B cell (primary cell): ENCODE measurements around the gene WRAP73. TPM values are rescaled to one million over a fixed set of nuclear protein-coding genes. Genes with fewer than 3 reads are reported as not detected.

Source experiments
- ATAC-seq: fragments of 200-7000 bp; cut with Tn5 transposase; one replicate; pipeline ENCODE4 v1.10.0; 2021; ENCODE audit warnings: low read depth, mild to moderate bottlenecking, moderate number of reproducible peaks, moderate library complexity
- CTCF ChIA-PET: fragments of 350-600 bp; sonication (Branson Sonifier 250); formaldehyde crosslinking; loops from one replicate; lab custom pipeline; 2021; ENCODE audit warnings: antibody characterized with exemption, inconsistent platforms; lab: Charles Lee
- POLR2A ChIA-PET: fragments of 350-600 bp; sonication (Branson Sonifier 250); formaldehyde crosslinking; loops from one replicate; lab custom pipeline; 2021; ENCODE audit warnings: antibody characterized with exemption; lab: Charles Lee
- DNase-seq: peaks from one replicate; pipeline ENCODE4 v3.0.0; 2013
- H2AFZ ChIP-seq: 2 replicates; pipeline ENCODE4 v1.6.1; 2012; ENCODE audit warnings: mild to moderate bottlenecking, low read depth, low read length; ENCODE audit not compliant: insufficient read depth, poor library complexity, severe bottlenecking
- H3K27ac ChIP-seq, 2 donors: 1 replicate in 1 of 2; 2 replicates in 1 of 2; pipeline ENCODE4 v1.5.1; 2012 to 2013; ENCODE audit warnings: low read length in 2 of 2, mild to moderate bottlenecking in 2 of 2, moderate library complexity in 1 of 2
- H3K27me3 ChIP-seq, 4 experiments: fragments of 200-600 bp in 1 of 4; sonication (generic) in 1 of 4; replicated peaks in 1 of 4; 1 replicate in 2 of 4; 2 replicates in 2 of 4; pipeline versions ENCODE4 v1.6.1 to v1.7.0; 2013 to 2016; ENCODE audit warnings: low read length in 3 of 4, mild to moderate bottlenecking in 2 of 4, mixed read lengths in 1 of 4, moderate library complexity in 1 of 4; ENCODE audit not compliant: insufficient read depth in 4 of 4, control insufficient read depth in 3 of 4; ENCODE audit errors: control extremely low read depth in 1 of 4
- H3K36me3 ChIP-seq, 2 experiments: replicated peaks in 1 of 2; 1 replicate in 1 of 2; 2 replicates in 1 of 2; pipeline versions ENCODE4 v1.6.1 to v1.7.1; 2013; ENCODE audit warnings: low read length in 1 of 2; ENCODE audit not compliant: insufficient read depth in 2 of 2, control insufficient read depth in 1 of 2; ENCODE audit errors: control extremely low read depth in 1 of 2, extremely low read depth in 1 of 2
- H3K4me1 ChIP-seq, 2 donors: fragments of 200-600 bp in 1 of 2; sonication (generic) in 1 of 2; 1 replicate in 1 of 2; 2 replicates in 1 of 2; pipeline versions ENCODE4 v1.5.1 to v1.6.1; 2013 to 2017; ENCODE audit warnings: low read length in 2 of 2; ENCODE audit not compliant: control insufficient read depth in 2 of 2, insufficient read depth in 2 of 2
- H3K4me2 ChIP-seq: replicated peaks from 2 replicates; pipeline ENCODE3; 2012; ENCODE audit warnings: mild to moderate bottlenecking, low read depth, low read length; ENCODE audit not compliant: poor library complexity, severe bottlenecking
- H3K4me3 ChIP-seq, 5 experiments: fragments of 200-600 bp in 1 of 5; sonication (generic) in 1 of 5; 1 replicate in 3 of 5; 2 replicates in 2 of 5; pipeline versions ENCODE4 v1.5.1 to v1.7.0; 2011 to 2016; ENCODE audit warnings: low read length in 4 of 5, mild to moderate bottlenecking in 4 of 5, low read depth in 2 of 5, control low read depth in 1 of 5, moderate library complexity in 1 of 5; ENCODE audit not compliant: insufficient read depth in 1 of 5; ENCODE audit errors: control extremely low read depth in 1 of 5, extremely low read depth in 1 of 5
- H3K79me2 ChIP-seq: fragments of 200-600 bp; sonication (generic); one replicate; pipeline ENCODE4 v1.6.0; 2016; ENCODE audit warnings: low read length; ENCODE audit not compliant: control insufficient read depth, insufficient read depth
- H3K9ac ChIP-seq: fragments of 200-600 bp; sonication (generic); 2 replicates; pipeline ENCODE4 v1.6.1; 2017; ENCODE audit warnings: mild to moderate bottlenecking, low read length, moderate library complexity
- H3K9me3 ChIP-seq, 3 donors: one replicate each; pipeline versions ENCODE4 v1.6.1 to v1.7.1; 2013; ENCODE audit warnings: low read length in 2 of 3; ENCODE audit not compliant: control insufficient read depth in 2 of 3, insufficient read depth in 1 of 3; ENCODE audit errors: control extremely low read depth in 1 of 3
- H4K20me1 ChIP-seq: 2 replicates; pipeline ENCODE4 v1.6.0; 2012; ENCODE audit warnings: mild to moderate bottlenecking, low read length; ENCODE audit not compliant: insufficient read depth, control insufficient read depth, poor library complexity, severe bottlenecking
- H3K27ac Mint-ChIP-seq: one replicate; pipeline ENCODE4 v1.8.0; 2021; ENCODE audit warnings: mixed read lengths
- H3K27me3 Mint-ChIP-seq: one replicate; pipeline ENCODE4 v1.8.0; 2021; ENCODE audit warnings: mixed read lengths
- H3K4me1 Mint-ChIP-seq: one replicate; pipeline ENCODE4 v1.8.0; 2021; ENCODE audit warnings: mixed read lengths
- H3K4me3 Mint-ChIP-seq: one replicate; pipeline ENCODE4 v1.8.0; 2021; ENCODE audit warnings: mixed read lengths
- H3K9me3 Mint-ChIP-seq: one replicate; pipeline ENCODE4 v1.8.0; 2022; ENCODE audit warnings: mixed read lengths; ENCODE audit not compliant: insufficient read depth
- CTCF ChIP-seq: fragments of 200-600 bp; IDR thresholded peaks from one replicate; pipeline ENCODE4 v1.8.0; 2022; ENCODE audit warnings: antibody characterized with exemption, mild to moderate bottlenecking
- EZH2 ChIP-seq: IDR thresholded peaks from 2 replicates; pipeline ENCODE4 v1.6.1; 2012; ENCODE audit warnings: borderline replicate concordance, low read depth, mild to moderate bottlenecking, moderate library complexity, low read length; ENCODE audit not compliant: insufficient read depth, poor library complexity, severe bottlenecking
- WGBS: methylation state at CpG from one replicate; pipeline ENCODE4 v1.1.5; 2013; ENCODE audit warnings: missing lambda C conversion rate; ENCODE audit not compliant: insufficient coverage; 5-methylcytosine and 5-hydroxymethylcytosine counted together
- intact Hi-C: fragments of 100-400 bp; cut with micrococcal nuclease; formaldehyde crosslinking; loops from one replicate; pipeline ENCODE4 v1.10.0; 2022
- polyA plus RNA-seq: library from polyadenylated mRNA; depleted of rRNA; stranded (reverse); fragments of >200 nt; gene quantifications from 2 replicates; pipeline ENCODE4 v1.2.3, GENCODE V29; 2012
- total RNA-seq, 2 donors: library from RNA; stranded (reverse); fragments of 120-200 nt in 1 of 2; gene quantifications; 1 replicate in 1 of 2; 2 replicates in 1 of 2; pipeline versions ENCODE4 v1.2.3 to v1.2.4, GENCODE V29; 2013 to 2022

The WRAP73 gene
- total and polyA plus RNA-seq, 2 donors (not counting 1 experiment from before 2014, with no cell fraction given): 37.1 to 68.5 TPM

DNA sequence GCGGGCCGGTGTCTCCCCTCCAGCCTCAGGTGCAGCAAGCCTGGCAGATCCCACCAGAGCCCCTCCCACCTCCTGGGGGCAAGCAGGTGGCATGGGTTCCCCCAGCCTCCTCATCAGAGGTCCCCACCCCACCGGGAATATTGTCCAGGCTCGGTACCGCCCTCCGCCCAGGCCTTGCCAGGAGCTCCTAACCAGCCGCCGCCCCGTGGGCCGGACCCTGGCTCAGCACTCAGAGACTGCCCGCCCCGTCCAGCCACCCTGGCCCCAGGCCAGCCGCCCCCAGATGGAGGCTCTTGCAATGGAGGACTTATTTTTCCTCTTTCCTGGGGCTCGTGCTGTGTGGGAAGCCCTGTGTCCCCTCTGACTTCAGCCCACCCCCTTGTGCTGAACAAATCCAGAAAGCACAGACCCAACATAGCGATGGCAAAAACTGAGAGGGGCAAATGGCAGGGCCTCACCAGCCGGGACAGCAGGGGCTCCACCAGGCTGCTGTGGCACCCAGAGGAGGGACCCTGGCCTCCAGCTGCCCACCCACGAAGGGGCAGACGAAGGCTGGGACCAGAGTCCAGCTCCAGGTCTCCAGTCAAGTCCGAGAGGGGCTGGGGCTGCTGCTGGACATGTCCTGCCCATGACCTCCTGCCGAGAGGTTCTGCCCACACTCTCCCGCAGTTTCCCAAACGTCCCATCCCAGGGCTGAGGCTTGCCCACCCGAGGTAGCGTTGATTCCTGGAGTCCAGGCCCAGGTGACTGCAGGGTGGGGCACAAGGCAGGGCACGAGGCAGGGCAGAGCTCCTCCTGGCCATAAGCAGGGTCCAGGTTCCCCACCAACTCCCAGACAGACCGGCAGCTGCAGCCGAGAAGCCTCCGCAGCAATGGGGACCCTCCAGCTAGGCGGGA, 46.1 kb downstream of the WRAP73 start:
- H3K4me3 ChIP-seq: no peak overlapping the region
- no peaks in the 10 kb centered on the region for H3K79me2 ChIP-seq
- H3K4me3 Mint-ChIP-seq: no peak overlapping the region
- H4K20me1 ChIP-seq: no peaks in the 10 kb centered on the region
- ATAC-seq (no peak), DNase-seq (no peak)
- H3K9me3 Mint-ChIP-seq: no peaks in the 10 kb centered on the region
- ChIA-PET CTCF (no interaction called here), POLR2A (no interaction called here)
- no peak overlapping the region for H3K27ac Mint-ChIP-seq
- H3K27me3 Mint-ChIP-seq: no peaks in the 10 kb centered on the region
- H3K27ac ChIP-seq: no peak overlapping the region
- H3K9me3 ChIP-seq: peaks cover 0 to 7% (median 0%) of the 10 kb centered on the region in 3 donors
- no peak overlapping the region for H3K9ac ChIP-seq
- H2AFZ ChIP-seq: no peak overlapping the region
- no peaks in the 10 kb centered on the region for H3K36me3 ChIP-seq
- H3K4me1 ChIP-seq: peaks cover under 1 to 6% of the 10 kb centered on the region in 2 donors
- WGBS: 92% methylated on average over 28 of the region's 29 CpGs
- H3K4me1 Mint-ChIP-seq: no peaks in the 10 kb centered on the region
- TF ChIP-seq EZH2: no peak
- TF ChIP-seq CTCF: no peak
- intact Hi-C loops: no loop called here
- no peak overlapping the region for H3K4me2 ChIP-seq
- peaks cover 0 to 9% (median 2%) of the 10 kb centered on the region in 4 experiments for H3K27me3 ChIP-seq

- Histone ChIP-seq H4K20me1 (no peaks in the 10 kb centered on the region), H2AFZ (no peak overlapping the region), H3K4me3 (no peak overlapping the region), H3K9ac (no peak overlapping the region), H3K79me2 (no peaks in the 10 kb centered on the region), H3K27me3 (peaks cover 0 to 3% (median 0%) of the 10 kb centered on the region in 4 experiments), H3K36me3 (no peaks in the 10 kb centered on the region), H3K9me3 (peaks cover 0 to 7% (median 0%) of the 10 kb centered on the region in 3 donors), H3K4me2 (no peak overlapping the region), H3K27ac (no peak overlapping the region), H3K4me1 (peaks cover 7 to 13% of the 10 kb centered on the region in 2 donors)
- WGBS: 96% methylated on average over 10 of the region's 11 CpGs
- ChIA-PET CTCF (no interaction called here), POLR2A (no interaction called here)
- DNase-seq (no peak), ATAC-seq (no peak)
- intact Hi-C loops: no loop called here
- Mint-ChIP-seq H3K4me1 (peaks cover 3% of the 10 kb centered on the region), H3K27me3 (no peaks in the 10 kb centered on the region), H3K9me3 (no peaks in the 10 kb centered on the region), H3K27ac (no peak overlapping the region), H3K4me3 (no peak overlapping the region)
- no peak for TF ChIP-seq EZH2
- TF ChIP-seq CTCF: no peak
Measured at GRCh38 chr1:3603156-3603555, 46.7 kb downstream of the WRAP73 start.
